HG03354 (cell line): ENCODE results near the gene TMEM256.

Experiments used
- ATAC-seq: cut with Tn5 transposase; IDR thresholded peaks from one replicate; pipeline ENCODE4 v1.9.1; 2021; ENCODE audit warnings: mild to moderate bottlenecking; ENCODE audit not compliant: unreplicated experiment, poor library complexity, severe bottlenecking

TMEM256 gene

DNA sequence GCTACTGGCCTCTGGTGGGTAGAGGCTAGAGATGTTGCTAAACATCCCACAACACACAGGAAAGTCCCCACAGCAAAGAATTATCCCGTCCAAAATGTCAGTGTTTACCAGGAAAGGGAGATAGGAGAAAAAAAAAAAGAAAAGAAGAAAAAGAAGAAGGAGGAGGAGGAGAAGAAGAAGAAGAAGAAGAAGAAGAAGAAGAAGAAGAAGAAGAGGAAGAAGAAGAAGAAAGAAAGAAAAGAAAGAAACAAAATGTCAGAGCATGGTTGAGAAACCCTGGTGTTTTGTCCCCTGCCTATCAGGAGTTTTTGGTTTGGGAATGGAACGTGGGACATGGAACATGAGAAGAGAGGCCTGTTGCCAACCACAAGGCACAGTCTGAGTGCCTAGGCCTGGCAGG is 46.5 kb downstream of the TMEM256 start:
- ATAC-seq: no peak

DNA sequence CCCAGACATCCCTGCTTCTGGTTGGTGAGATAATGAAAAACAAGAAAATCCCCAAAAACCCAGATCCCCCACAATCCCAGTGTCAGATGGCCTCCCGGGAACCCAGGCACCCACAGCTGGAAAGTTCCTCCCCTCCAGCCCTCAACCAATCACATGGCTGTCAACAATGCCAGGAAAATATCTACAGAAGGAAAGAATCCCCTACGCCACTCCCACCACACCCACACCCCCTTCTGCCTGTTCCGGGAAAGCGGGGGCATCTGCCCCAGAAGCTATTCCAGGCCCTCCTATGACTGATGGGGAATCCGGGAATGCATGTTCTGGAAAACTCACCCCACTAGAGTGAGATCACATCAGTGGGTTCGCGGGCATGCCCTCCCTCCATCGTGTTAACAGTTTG is 47.1 kb downstream of the TMEM256 start:
- no peak for ATAC-seq

DNA sequence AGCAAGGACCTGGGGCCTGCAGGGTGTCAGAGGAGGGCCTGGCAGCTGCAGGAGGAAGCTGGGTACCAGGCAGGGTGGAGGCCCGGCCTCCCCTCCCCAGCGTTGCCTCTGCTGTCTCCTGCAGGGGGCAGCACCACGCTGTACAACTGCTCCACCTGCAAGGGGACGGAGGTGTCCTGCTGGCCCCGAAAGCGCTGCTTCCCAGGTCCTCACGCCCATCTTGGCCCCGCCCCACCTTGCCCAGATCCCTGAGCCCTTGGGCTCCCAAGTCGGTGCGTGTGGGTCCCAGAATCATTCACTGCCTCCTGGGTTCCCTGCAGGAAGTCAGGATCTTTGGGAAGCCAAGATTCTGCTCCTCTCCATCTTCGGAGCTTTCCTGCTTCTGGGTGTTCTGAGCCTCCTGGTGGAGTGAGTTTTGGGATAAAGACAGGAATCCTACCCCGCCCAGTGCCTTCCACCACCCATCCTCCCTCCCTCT is 47.8 kb downstream of the TMEM256 start:
- ATAC-seq: no peak

- ATAC-seq: no peak
These were observed 48.3 kb downstream of the TMEM256 start for GRCh38 chr17:7355573-7355972.

DNA sequence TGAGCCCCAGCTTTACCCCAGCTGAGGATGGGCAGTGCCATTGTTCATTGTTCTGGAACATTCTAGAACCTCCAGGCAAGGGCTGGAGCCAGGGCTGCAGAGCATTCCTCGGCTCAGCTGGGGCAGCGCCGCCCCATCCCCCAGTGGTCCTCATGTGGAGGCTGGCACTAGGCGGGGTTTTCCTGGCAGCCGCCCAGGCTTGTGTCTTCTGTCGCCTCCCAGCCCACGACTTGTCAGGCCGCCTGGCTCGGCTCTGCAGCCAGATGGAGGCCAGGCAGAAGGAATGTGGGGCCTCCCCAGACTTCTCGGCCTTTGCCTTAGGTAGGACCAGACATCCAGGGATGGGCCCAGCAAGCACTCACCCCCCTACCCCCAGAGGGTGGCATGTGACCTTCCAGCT is 48.8 kb downstream of the TMEM256 start, which contains the start of gene TMEM95:
TSS of gene TMEM95 (plus strand) at position 104 of the 400 bp plus-strand sequence. CDS start at position 153, 49 bp downstream.
- no peak for ATAC-seq

DNA sequence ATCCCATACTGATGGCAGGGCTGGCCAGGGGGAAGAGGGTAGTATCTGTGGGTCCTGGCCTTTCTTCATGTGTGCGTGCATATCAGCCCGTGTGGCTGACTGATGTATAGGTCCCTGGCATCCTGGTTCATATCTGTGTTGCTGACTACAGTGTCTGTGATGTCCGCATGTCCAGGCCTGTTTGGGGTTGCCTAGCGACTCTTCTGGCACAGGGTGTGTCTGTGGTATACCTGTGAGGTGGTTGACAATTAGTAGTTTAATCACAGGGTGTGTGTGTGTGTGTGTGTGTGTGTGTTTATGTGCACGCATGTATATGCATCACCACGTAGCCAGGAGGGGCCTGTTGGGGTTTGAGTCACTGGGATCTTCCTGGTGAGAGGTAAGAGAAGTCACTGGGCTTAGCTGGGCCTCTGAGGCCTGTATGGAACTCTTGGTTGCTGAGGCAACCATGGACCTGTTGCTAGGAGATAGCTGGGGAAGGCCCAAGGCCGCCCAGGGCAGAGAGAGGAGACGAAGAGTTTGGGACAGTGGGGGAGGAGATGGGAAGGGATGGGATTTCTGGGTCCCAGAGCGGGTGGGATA is 49.5 kb downstream of the TMEM256 start:
- no peak for ATAC-seq
